HEK293T (cell line): ENCODE measurements around the gene GAL3ST1.

Experiments used
- BHLHE40 ChIP-seq: fragments of 450-650 bp; IDR thresholded peaks from 2 replicates; pipeline ENCODE4 v1.6.1; 2016; ENCODE audit warnings: mild to moderate bottlenecking, moderate library complexity, borderline replicate concordance
- CTBP1 ChIP-seq: fragments of 450-650 bp; IDR thresholded peaks from 2 replicates; pipeline ENCODE4 v1.6.1; 2016; ENCODE audit warnings: borderline replicate concordance
- ELF4 ChIP-seq: fragments of 450-650 bp; IDR thresholded peaks from 2 replicates; pipeline ENCODE4 v1.6.1; 2017; ENCODE audit warnings: antibody characterized with exemption
- FOXA1 ChIP-seq: fragments of 450-650 bp; IDR thresholded peaks from 2 replicates; pipeline ENCODE4 v1.6.1; 2016; ENCODE audit warnings: mild to moderate bottlenecking
- FOXK2 ChIP-seq: fragments of 450-650 bp; IDR thresholded peaks from 2 replicates; pipeline ENCODE4 v1.6.1; 2016; ENCODE audit warnings: mild to moderate bottlenecking
- HDGF ChIP-seq: fragments of 450-650 bp; IDR thresholded peaks from 2 replicates; pipeline ENCODE4 v1.6.1; 2017; ENCODE audit warnings: antibody characterized with exemption, borderline replicate concordance
- L3MBTL2 ChIP-seq: fragments of 450-650 bp; conservative IDR thresholded peaks from 2 replicates; pipeline ENCODE4 v1.6.1; 2016; ENCODE audit warnings: mild to moderate bottlenecking
- SP1 ChIP-seq: fragments of 450-650 bp; IDR thresholded peaks from 2 replicates; pipeline ENCODE4 v1.6.1; 2017
- SUZ12 ChIP-seq: fragments of 450-650 bp; IDR thresholded peaks from 2 replicates; pipeline ENCODE4 v1.6.1; 2016; ENCODE audit warnings: mild to moderate bottlenecking
- TF ChIP-seq, protein P1 (sequence below): fragments of 450-650 bp; IDR thresholded peaks from 2 replicates; pipeline ENCODE4 v1.6.1; 2016

DNA sequence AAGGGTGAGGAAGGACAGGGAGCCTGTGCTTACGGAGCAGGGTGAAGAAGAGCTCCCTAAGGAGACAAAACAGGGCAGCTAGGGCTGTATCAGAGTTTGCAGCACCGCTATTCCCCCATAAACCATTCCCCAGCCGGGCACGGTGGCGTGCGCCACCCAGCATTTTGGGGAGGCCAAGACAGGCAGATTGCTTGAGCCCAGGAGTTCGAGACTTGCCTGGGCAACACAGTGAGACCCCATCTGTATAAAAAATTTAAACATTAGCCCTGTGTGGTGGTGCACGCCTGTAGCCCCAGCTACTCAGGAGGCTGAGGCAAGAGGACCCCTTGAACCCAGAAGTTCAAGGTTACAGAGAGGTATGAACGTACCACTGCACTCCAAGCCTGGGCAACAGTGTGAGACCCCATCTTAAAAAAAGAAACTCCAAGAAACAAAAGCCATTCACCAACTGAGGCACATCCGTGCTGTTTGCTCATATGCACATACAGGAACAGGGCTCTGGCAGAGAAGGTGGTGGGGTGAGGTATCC lies 4.7 kb downstream of the GAL3ST1 start:
- TF ChIP-seq FOXK2 (no peak), SP1 (no peak), SUZ12 (no peak), CTBP1 (no peak), HDGF (no peak), BHLHE40 (no peak), ELF4 (no peak), L3MBTL2 (no peak), FOXA1 (no peak)
- TF ChIP-seq, protein P1, sequence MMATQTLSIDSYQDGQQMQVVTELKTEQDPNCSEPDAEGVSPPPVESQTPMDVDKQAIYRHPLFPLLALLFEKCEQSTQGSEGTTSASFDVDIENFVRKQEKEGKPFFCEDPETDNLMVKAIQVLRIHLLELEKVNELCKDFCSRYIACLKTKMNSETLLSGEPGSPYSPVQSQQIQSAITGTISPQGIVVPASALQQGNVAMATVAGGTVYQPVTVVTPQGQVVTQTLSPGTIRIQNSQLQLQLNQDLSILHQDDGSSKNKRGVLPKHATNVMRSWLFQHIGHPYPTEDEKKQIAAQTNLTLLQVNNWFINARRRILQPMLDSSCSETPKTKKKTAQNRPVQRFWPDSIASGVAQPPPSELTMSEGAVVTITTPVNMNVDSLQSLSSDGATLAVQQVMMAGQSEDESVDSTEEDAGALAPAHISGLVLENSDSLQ: no peak
